GM21447 (cell line): Measurements from ENCODE around the gene NSUN4.

Experiments used
- ATAC-seq: cut with Tn5 transposase; IDR thresholded peaks from one replicate; pipeline ENCODE4 v1.9.1; 2021; ENCODE audit not compliant: unreplicated experiment

Gene NSUN4

DNA sequence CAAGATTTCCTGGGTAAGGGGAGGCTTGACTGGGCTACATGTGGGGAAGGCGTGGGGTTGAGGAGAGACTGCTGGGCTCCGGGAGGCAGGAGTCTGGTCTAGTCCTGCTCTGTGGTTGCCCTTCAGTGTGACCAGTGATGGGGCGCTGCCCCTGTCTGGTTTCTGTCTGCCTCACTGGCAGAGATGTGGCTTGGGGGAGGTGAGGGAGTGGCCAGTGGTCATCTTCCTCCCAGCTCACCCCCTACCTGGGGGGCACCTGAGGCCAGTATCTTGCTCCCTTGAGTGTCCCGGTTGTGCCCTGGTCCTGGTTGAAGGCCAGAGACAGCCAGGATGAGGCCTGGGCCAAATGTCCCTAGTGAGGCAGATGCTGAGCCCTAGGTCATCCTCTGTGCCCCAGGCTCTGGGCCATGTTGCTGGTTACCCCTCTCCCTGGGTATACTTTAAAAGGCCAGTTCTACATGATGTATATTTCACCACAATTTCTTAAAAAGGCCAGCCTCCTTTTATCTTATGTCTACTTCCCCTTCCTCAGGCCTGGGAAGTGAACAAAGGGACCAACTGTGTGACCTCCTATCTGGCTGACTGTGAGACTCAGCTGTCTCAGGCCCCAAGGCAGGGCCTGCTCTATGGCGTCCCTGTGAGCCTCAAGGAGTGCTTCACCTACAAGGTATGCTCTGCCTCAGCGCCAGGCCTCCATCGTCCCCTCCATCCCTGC, 64.0 kb downstream of the NSUN4 start:
- no peak for ATAC-seq

GRCh38 chr1:46405197-46405555, 64.6 kb downstream of the NSUN4 start:
- no peak for ATAC-seq

- ATAC-seq = no peak
Measured at GRCh38 chr1:46405724-46406123, 65.1 kb downstream of the NSUN4 start.

DNA sequence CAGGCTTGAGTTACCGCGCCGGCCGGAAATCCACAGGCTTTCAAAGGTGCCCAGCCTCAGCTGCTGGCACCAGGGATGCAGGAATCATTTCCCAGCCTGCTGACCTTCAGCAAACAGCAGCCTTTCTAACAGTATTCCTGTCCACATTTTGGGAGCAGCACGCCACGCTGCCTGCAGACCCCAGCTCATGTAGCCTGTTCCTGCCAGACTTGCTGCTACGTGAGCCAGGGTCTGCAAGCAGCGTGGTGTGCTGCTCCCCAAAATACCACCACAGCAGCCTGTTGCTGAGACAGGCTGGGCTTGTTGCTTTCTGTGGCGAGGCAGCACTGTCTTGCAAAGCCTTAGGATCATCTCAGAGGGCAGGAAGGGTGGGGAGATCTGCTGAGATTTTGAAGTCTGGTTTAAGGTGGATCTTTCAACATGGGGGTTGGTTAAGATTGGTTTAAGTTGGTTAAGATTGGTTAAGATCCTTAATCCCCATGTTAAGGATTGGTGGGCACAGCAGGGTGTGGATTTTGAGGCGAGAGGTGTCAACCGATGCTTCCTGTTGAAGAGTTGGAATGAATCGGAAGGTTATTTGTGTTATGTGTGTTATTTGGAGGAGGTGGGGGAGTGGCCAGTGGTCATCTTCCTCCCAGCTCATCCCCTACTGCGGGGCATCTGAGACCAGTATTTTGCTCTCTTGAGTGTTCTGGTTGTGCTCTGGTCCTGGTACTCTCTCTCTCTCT, 66.4 kb downstream of the NSUN4 start:
- no peak for ATAC-seq

GRCh38 chr1:46407636-46408035, 67.0 kb downstream of the NSUN4 start:
- no peak for ATAC-seq

- no peak for ATAC-seq
Measured at GRCh38 chr1:46408356-46409062, 67.9 kb downstream of the NSUN4 start.

DNA sequence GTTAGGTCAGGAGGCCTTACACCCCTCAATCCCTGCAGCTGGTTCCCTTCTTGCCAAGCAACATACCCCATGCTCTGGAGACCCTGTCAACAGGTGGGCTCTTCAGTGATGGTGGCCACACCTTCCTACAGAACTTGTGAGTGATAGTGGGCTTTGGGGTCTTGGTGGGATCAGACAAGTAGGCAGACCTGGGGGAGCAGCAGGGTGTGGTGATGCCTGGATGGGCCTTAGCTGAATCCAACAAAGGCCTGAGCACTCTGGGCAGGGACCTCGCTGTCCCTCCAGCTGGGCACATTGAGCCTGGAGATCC, 68.4 kb downstream of the NSUN4 start:
- no peak for ATAC-seq

DNA sequence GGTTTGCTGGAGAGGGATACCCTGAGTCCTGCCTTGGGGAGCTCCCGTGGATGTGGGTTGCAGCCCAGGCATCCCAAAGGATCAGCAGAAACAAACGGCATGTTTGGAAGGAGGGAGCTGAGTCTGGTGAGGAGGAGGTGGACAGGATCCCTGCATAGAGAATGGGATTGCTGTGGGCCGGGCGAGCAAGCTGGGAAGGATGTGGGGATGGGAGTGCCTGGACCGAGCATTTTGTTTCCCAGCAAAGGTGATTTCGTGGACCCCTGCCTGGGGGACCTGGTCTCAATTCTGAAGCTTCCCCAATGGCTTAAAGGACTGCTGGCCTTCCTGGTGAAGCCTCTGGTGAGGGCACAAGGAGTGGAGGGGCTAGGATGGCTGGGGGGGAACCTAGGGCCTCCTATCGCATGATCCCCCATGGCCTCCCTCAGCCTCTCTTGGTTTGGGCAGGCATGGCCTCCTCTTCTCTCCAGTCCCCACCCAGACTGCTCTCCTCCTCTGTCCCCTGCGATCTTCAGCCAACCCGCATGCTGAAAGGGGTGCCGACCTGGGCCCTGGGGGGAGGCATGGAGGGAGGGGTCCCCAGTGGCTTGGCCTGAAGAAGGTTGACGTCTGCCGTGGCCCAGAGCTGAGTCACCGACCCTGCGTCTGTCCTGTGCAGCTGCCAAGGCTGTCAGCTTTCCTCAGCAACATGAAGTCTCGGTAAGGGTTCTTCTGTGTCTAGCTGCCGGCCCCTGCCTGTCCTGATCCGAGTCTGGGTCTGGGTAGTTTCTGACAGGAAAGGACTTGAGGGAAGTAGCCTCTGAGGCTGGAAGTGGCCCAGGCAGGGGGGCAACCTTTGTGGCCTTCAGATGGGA, 69.8 kb downstream of the NSUN4 start:
- ATAC-seq = no peak

GRCh38 chr1:46411010-46411405, 70.4 kb downstream of the NSUN4 start:
- no peak for ATAC-seq
